KOPT-K1 (cell line): ENCODE data around the gene FAHD2A.

ENCODE experiments used
- H3K27ac ChIP-seq: fragments of 200-600 bp; sonication (generic); 2 replicates; pipeline ENCODE4 v1.5.1; 2016; ENCODE audit warnings: antibody characterized with exemption, mild to moderate bottlenecking, low read depth, low read length; ENCODE audit not compliant: poor library complexity, severe bottlenecking
- H3K36me3 ChIP-seq: fragments of 200-600 bp; sonication (generic); 2 replicates; pipeline ENCODE4 v1.5.1; 2017; ENCODE audit warnings: antibody characterized with exemption, mild to moderate bottlenecking, low read length, moderate library complexity; ENCODE audit not compliant: insufficient read depth
- H3K9me3 ChIP-seq: fragments of 200-600 bp; sonication (generic); 2 replicates; pipeline ENCODE4 v1.5.1; 2017; ENCODE audit warnings: antibody characterized with exemption, low read length, mild to moderate bottlenecking; ENCODE audit not compliant: insufficient read depth, poor library complexity, severe bottlenecking

The FAHD2A gene

GRCh38 chr2:95382192-95382591 is 20.3 kb upstream of the FAHD2A start:
- H3K27ac ChIP-seq = no peak overlapping the region
- H3K9me3 ChIP-seq = no peaks in the 10 kb centered on the region
- no peaks in the 10 kb centered on the region for H3K36me3 ChIP-seq

GRCh38 chr2:95382686-95383634 is 19.5 kb upstream of the FAHD2A start:
- H3K36me3 ChIP-seq = no peaks in the 10 kb centered on the region
- no peak overlapping the region for H3K27ac ChIP-seq
- H3K9me3 ChIP-seq = no peaks in the 10 kb centered on the region

GRCh38 chr2:95383635-95384027 is 18.9 kb upstream of the FAHD2A start:
- H3K27ac ChIP-seq = no peak overlapping the region
- no peaks in the 10 kb centered on the region for H3K9me3 ChIP-seq
- H3K36me3 ChIP-seq = no peaks in the 10 kb centered on the region

- H3K9me3 ChIP-seq = no peaks in the 10 kb centered on the region
- H3K27ac ChIP-seq = no peak overlapping the region
Observed at GRCh38 chr2:95384854-95385569, 17.5 kb upstream of the FAHD2A start.

GRCh38 chr2:95385570-95385984 is 16.9 kb upstream of the FAHD2A start:
- H3K9me3 ChIP-seq = no peaks in the 10 kb centered on the region
- H3K36me3 ChIP-seq = no peaks in the 10 kb centered on the region

More at GRCh38 chr2:95384854-95385569, 17.5 kb upstream of the FAHD2A start:
- H3K36me3 ChIP-seq = no peaks in the 10 kb centered on the region

GRCh38 chr2:95386031-95386430 is 16.5 kb upstream of the FAHD2A start:
- Histone ChIP-seq H3K27ac (no peak overlapping the region), H3K36me3 (no peaks in the 10 kb centered on the region), H3K9me3 (no peaks in the 10 kb centered on the region)

More at GRCh38 chr2:95385570-95385984, 16.9 kb upstream of the FAHD2A start:
- no peak overlapping the region for H3K27ac ChIP-seq

GRCh38 chr2:95387358-95387757 is 15.2 kb upstream of the FAHD2A start:
- Histone ChIP-seq H3K27ac (no peak overlapping the region), H3K9me3 (no peaks in the 10 kb centered on the region), H3K36me3 (no peaks in the 10 kb centered on the region)

GRCh38 chr2:95388091-95388692 is 14.3 kb upstream of the FAHD2A start:
- no peaks in the 10 kb centered on the region for H3K9me3 ChIP-seq
- no peak overlapping the region for H3K27ac ChIP-seq
- H3K36me3 ChIP-seq = no peaks in the 10 kb centered on the region

- Histone ChIP-seq H3K36me3 (no peaks in the 10 kb centered on the region), H3K27ac (no peak overlapping the region), H3K9me3 (no peaks in the 10 kb centered on the region)
Observed at GRCh38 chr2:95388856-95389244, 13.7 kb upstream of the FAHD2A start.

GRCh38 chr2:95389245-95390119 is 13.0 kb upstream of the FAHD2A start:
- no peak overlapping the region for H3K27ac ChIP-seq

GRCh38 chr2:95390272-95390880 is 12.1 kb upstream of the FAHD2A start:
- no peaks in the 10 kb centered on the region for H3K9me3 ChIP-seq
- no peak overlapping the region for H3K27ac ChIP-seq

More at GRCh38 chr2:95389245-95390119, 13.0 kb upstream of the FAHD2A start:
- Histone ChIP-seq H3K36me3 (no peaks in the 10 kb centered on the region), H3K9me3 (no peaks in the 10 kb centered on the region)

GRCh38 chr2:95390881-95391321 is 11.6 kb upstream of the FAHD2A start:
- Histone ChIP-seq H3K36me3 (no peaks in the 10 kb centered on the region), H3K27ac (no peak overlapping the region), H3K9me3 (no peaks in the 10 kb centered on the region)

More at GRCh38 chr2:95390272-95390880, 12.1 kb upstream of the FAHD2A start:
- no peaks in the 10 kb centered on the region for H3K36me3 ChIP-seq

- Histone ChIP-seq H3K36me3 (no peaks in the 10 kb centered on the region), H3K27ac (no peak overlapping the region), H3K9me3 (no peaks in the 10 kb centered on the region)
Observed at GRCh38 chr2:95391641-95392310, 10.7 kb upstream of the FAHD2A start.
